Measurements from ENCODE around the gene HNRNPM.

HNRNPM gene

DNA sequence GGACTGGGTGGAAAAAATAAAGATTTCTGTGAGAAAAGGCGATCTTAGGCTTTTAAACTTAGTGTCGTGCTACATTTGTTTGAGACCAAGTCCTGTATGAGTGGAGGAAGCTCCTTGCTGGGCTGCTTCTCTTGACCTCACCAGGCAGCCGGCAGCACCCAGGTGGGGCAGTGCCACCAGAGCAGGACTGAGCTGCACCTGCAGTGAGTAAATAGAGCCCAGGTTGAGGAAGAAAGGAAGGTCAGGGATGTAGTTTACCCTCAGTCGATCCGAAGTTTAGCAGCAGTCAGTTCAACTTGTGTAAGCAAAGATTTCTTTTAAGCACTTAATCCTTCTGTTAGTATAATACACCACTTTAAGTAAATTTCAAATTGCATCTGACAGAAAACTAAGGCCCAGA, 13.6 kb downstream of the HNRNPM start:
- H3K27ac Mint-ChIP-seq, result peak overlapping the region; percentile 12 to 13
- peaks cover 54 to 93% of the 10 kb centered on the region in 2 donors for H3K4me1 Mint-ChIP-seq (ENCODE audit: low read depth in 2 of 2)
- DNase-seq (no peak), ATAC-seq (replicated peaks) (no peak)
- peaks cover 62% of the 10 kb centered on the region for H3K36me3 Mint-ChIP-seq (ENCODE audit: insufficient read depth)
- no peaks in the 10 kb centered on the region for H3K27me3 Mint-ChIP-seq
- peak overlapping the region in 1 of 2 donors; percentile 41 for H3K4me3 Mint-ChIP-seq
- H3K9me3 Mint-ChIP-seq, result no peaks in the 10 kb centered on the region

DNA sequence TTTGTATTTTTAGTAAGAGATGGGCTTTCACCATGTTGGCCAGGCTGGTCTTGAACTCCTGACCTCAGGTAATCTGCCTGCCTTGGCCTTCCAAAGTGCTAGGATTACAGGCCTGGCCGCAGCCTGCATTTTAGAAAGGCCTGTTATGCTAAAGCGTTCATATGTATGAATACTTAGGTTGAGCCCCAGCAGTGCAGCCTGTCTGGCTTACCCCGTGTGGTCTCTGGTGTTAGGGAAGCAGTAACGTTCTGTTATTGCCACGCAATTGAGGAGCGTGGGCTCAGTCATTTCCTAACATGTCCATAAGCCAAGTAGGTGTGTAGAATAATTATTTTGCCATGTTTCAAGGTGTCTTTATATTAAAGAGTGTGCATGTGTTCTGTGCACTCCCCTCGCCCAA, 14.3 kb downstream of the HNRNPM start:
- DNase-seq, result no peak
- Mint-ChIP-seq H3K27ac (peak overlapping the region; percentile 12 to 83), H3K4me1 (ENCODE audit: low read depth in 2 of 2) (peaks cover 50 to 88% of the 10 kb centered on the region in 2 donors), H3K4me3 (peak overlapping the region; percentile 40 to 61), H3K9me3 (no peaks in the 10 kb centered on the region), H3K27me3 (no peaks in the 10 kb centered on the region), H3K36me3 (ENCODE audit: insufficient read depth) (peaks cover 63% of the 10 kb centered on the region)
- no peak for ATAC-seq (replicated peaks)

GRCh38 chr19:8459520-8460270, 14.9 kb downstream of the HNRNPM start:
- H3K36me3 Mint-ChIP-seq (ENCODE audit: insufficient read depth), result peaks cover 69% of the 10 kb centered on the region
- no peak for ATAC-seq (replicated peaks)
- H3K4me3 Mint-ChIP-seq, result peak overlapping the region in 1 of 2 donors; percentile 61
- H3K4me1 Mint-ChIP-seq (ENCODE audit: low read depth in 2 of 2), result peaks cover 45 to 82% of the 10 kb centered on the region in 2 donors
- H3K9me3 Mint-ChIP-seq, result no peaks in the 10 kb centered on the region
- H3K27me3 Mint-ChIP-seq, result no peaks in the 10 kb centered on the region
- no peak for DNase-seq
- H3K27ac Mint-ChIP-seq, result peak overlapping the region; percentile 12 to 83

DNA sequence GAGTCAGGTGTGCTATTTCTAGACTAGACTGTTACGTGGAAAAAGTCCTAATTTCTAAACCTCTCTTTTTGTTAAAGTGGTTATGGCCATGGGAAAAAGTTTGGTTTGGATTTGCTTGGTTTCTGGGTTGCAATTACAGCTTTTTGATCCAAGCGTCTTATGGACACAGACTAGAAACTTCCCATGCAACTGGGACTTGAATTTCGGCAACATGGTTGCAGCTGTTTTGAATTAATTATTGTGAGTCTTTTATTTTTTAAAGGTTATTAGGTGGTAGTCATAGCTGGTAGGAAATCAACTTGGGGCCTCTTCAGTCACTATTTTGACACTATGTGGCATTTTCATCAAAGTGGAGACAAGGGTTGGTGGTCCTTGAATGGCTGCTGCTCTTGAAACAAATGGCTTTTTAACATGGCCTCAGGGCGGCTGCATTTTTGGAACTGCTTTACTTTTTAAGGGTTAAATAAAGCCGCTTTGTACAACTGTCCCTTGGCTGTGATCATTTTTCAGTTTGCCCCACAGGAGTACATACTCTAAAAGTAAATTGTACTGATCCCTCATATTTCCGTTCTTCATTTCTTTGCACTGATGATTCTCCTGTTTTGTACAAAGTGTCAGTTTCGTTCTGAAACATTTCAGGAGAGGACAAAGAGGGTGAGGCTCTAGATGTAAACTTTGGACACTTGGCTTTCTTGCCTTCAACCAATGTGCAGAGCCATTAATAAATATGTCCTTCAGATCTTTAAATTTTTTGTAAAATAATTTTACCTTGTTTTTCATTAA, 15.9 kb downstream of the HNRNPM start:
- ATAC-seq (replicated peaks) (no peak), DNase-seq (no peak)
- Mint-ChIP-seq H3K36me3 (ENCODE audit: insufficient read depth) (peaks cover 71% of the 10 kb centered on the region), H3K4me1 (ENCODE audit: low read depth in 2 of 2) (peaks cover 44 to 74% of the 10 kb centered on the region in 2 donors), H3K27me3 (no peaks in the 10 kb centered on the region), H3K27ac (peak overlapping the region in 1 of 2 donors; percentile 83), H3K9me3 (no peaks in the 10 kb centered on the region), H3K4me3 (peak overlapping the region in 1 of 2 donors; percentile 61)

- Mint-ChIP-seq H3K4me3 (no peak overlapping the region), H3K4me1 (ENCODE audit: low read depth in 2 of 2) (peaks cover 38 to 68% of the 10 kb centered on the region in 2 donors), H3K9me3 (no peaks in the 10 kb centered on the region), H3K27ac (peak overlapping the region in 1 of 2 donors; percentile 83), H3K27me3 (no peaks in the 10 kb centered on the region), H3K36me3 (ENCODE audit: insufficient read depth) (peaks cover 71% of the 10 kb centered on the region)
- DNase-seq (no peak), ATAC-seq (replicated peaks) (no peak)
Observed at GRCh38 chr19:8461376-8461775, 16.6 kb downstream of the HNRNPM start.

DNA sequence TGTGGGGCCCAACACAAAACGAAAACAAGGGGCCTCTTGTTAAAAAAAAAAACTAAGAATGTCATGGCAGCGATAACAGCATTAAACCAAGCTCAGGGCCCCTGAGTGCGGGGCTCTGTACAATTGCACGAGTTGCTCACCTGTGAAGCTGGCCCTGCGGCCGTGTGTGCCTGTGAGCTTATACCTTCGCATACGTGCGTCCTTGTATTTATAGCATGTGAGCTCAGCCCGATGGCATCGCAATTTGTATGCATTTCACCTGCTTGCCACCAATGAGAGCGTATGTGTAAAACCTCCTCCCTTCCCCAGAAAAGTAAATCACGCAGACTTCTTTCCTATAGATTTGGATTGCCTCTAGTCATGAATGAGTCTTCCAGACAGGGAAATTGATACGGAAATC, 17.1 kb downstream of the HNRNPM start:
- Mint-ChIP-seq H3K4me1 (ENCODE audit: low read depth in 2 of 2) (peaks cover 35 to 66% of the 10 kb centered on the region in 2 donors), H3K27ac (peak overlapping the region in 1 of 2 donors; percentile 83), H3K36me3 (ENCODE audit: insufficient read depth) (peaks cover 71% of the 10 kb centered on the region), H3K9me3 (no peaks in the 10 kb centered on the region), H3K4me3 (no peak overlapping the region), H3K27me3 (no peaks in the 10 kb centered on the region)
- DNase-seq, result no peak
- ATAC-seq (replicated peaks), result no peak

DNA sequence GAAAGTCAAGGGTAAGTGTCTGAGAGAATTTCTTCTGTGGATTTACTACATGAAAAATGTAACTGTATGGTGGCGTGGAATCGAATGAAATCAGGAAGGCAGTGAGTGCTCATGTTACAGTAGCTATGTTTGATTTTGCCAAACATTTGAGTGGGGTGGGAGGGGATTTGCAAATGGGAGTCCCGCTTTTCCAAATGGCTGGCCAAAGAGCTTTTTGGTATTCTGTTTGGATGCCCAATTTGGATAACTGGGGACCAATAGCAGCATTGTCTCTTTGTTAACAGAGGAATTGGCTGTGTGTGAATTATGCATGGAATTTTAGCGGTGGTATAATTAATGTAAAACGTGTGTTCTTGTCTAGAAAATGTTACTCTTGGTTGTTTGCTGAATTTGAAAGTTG, 17.8 kb downstream of the HNRNPM start:
- H3K27me3 Mint-ChIP-seq, result no peaks in the 10 kb centered on the region
- peak overlapping the region in 1 of 2 donors; percentile 3 for H3K27ac Mint-ChIP-seq
- peaks cover 71% of the 10 kb centered on the region for H3K36me3 Mint-ChIP-seq (ENCODE audit: insufficient read depth)
- H3K4me3 Mint-ChIP-seq, result no peak overlapping the region
- ATAC-seq (replicated peaks) (no peak), DNase-seq (no peak)
- no peaks in the 10 kb centered on the region for H3K9me3 Mint-ChIP-seq
- peaks cover 38 to 60% of the 10 kb centered on the region in 2 donors for H3K4me1 Mint-ChIP-seq (ENCODE audit: low read depth in 2 of 2)

DNA sequence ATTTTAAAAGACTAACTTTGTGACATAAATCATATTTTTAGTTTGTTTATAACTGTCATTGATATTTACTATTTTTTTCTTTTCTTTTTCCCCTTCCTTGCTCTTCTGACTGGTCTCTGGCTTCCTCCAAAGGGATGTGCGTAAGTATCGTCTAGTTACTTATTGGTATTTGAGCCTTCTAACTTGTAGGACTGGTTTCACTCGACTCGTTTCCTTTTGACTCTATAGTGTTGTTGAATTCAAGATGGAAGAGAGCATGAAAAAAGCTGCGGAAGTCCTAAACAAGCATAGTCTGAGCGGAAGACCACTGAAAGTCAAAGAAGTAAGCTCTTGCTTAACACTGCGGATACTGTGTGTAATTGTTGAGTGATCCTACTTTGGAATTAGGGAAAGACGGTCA, 18.6 kb downstream of the HNRNPM start:
- Mint-ChIP-seq H3K27me3 (no peaks in the 10 kb centered on the region), H3K9me3 (no peaks in the 10 kb centered on the region), H3K4me3 (no peak overlapping the region), H3K27ac (no peak overlapping the region), H3K36me3 (ENCODE audit: insufficient read depth) (peaks cover 74% of the 10 kb centered on the region), H3K4me1 (ENCODE audit: low read depth in 2 of 2) (peaks cover 37 to 55% of the 10 kb centered on the region in 2 donors)
- DNase-seq, result no peak
- no peak for ATAC-seq (replicated peaks)

DNA sequence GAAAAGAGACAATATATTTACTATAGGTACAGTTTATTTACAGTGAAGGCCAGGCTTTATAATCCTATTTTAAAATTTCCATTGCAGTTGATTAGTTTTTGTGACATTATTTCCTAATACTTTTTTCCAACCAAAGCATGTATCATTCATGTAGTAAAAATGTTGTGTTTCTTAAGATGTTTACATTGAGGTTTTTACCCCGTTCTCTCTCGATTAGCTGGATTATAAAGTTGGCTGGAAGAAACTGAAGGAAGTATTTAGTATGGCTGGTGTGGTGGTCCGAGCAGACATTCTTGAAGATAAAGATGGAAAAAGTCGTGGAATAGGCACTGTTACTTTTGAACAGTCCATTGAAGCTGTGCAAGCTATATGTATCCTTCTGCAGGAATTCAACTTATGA, 21.2 kb downstream of the HNRNPM start:
- H3K4me3 Mint-ChIP-seq, result no peak overlapping the region
- H3K4me1 Mint-ChIP-seq (ENCODE audit: low read depth in 2 of 2), result peaks cover 21 to 33% of the 10 kb centered on the region in 2 donors
- H3K36me3 Mint-ChIP-seq (ENCODE audit: insufficient read depth), result peaks cover 86% of the 10 kb centered on the region
- H3K27ac Mint-ChIP-seq, result peak overlapping the region in 1 of 2 donors; percentile 86
- H3K9me3 Mint-ChIP-seq, result no peaks in the 10 kb centered on the region
- no peak for ATAC-seq (replicated peaks)
- no peak for DNase-seq
- H3K27me3 Mint-ChIP-seq, result no peaks in the 10 kb centered on the region

DNA sequence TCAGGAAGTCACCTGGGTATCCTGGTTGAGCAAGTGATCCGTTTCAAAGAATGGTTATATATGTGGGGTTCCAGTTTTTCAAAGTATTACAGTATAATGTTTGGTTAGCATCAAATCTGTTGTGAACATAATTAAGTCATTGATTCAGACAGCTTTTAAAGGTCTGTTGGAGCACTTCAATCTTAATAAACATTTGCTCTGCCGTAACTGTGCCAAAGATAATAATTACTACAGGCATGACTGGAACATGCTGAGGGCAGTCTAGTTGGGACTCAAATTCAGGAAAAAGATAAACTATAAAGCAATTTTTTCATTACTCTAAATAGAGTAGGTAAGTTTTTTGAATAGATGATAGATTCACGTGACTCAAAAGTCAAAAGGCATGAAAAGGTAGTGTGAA, 23.3 kb downstream of the HNRNPM start:
- peaks cover 97% of the 10 kb centered on the region for H3K36me3 Mint-ChIP-seq (ENCODE audit: insufficient read depth)
- H3K4me1 Mint-ChIP-seq (ENCODE audit: low read depth in 2 of 2), result peaks cover 13 to 18% of the 10 kb centered on the region in 2 donors
- H3K27me3 Mint-ChIP-seq, result no peaks in the 10 kb centered on the region
- no peak overlapping the region for H3K4me3 Mint-ChIP-seq
- no peaks in the 10 kb centered on the region for H3K9me3 Mint-ChIP-seq
- DNase-seq (no peak), ATAC-seq (replicated peaks) (no peak)
- peak overlapping the region; percentile 19 to 86 for H3K27ac Mint-ChIP-seq

DNA sequence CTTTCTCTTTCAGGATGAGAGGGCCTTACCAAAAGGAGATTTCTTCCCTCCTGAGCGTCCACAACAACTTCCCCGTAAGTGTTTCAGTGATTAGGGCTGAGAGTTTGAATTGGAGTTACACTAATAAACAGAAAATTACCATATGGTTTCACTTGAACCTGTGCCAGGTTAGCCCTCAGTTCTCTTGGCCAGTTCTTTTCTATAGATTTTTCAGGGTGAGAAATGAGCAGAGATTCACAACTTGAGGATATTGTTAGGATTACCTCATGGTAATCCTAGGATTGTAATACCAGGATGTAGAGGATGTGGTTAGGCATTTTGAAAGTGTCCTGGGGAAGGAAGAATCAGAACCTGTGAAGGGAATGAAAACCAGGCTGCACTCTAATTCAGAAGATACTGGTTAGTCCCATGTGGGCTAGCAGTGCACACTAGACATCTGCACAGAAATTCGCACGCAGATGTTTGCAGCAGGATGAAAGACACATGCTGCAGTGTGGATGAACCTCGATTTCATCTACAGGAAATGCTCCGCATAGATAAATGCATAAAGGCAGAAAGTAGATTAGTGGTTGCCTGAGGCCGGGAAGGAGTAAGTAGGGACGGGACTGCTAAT, 24.1 kb downstream of the HNRNPM start:
- H3K4me1 Mint-ChIP-seq (ENCODE audit: low read depth in 2 of 2), result peaks cover 13 to 21% of the 10 kb centered on the region in 2 donors
- DNase-seq, result no peak
- peak overlapping the region; percentile 19 to 24 for H3K27ac Mint-ChIP-seq
- peaks cover 97% of the 10 kb centered on the region for H3K36me3 Mint-ChIP-seq (ENCODE audit: insufficient read depth)
- H3K27me3 Mint-ChIP-seq, result no peaks in the 10 kb centered on the region
- no peak for ATAC-seq (replicated peaks)
- H3K9me3 Mint-ChIP-seq, result no peaks in the 10 kb centered on the region
- H3K4me3 Mint-ChIP-seq, result no peak overlapping the region

- H3K27ac Mint-ChIP-seq, result peak overlapping the region in 1 of 2 donors; percentile 24
- H3K27me3 Mint-ChIP-seq, result no peaks in the 10 kb centered on the region
- H3K4me3 Mint-ChIP-seq, result no peak overlapping the region
- H3K9me3 Mint-ChIP-seq, result no peaks in the 10 kb centered on the region
- DNase-seq (no peak), ATAC-seq (replicated peaks) (no peak)
- H3K36me3 Mint-ChIP-seq (ENCODE audit: insufficient read depth), result peaks cover 97% of the 10 kb centered on the region
- peaks cover 13 to 22% of the 10 kb centered on the region in 2 donors for H3K4me1 Mint-ChIP-seq (ENCODE audit: low read depth in 2 of 2)
Observed at GRCh38 chr19:8469613-8470368, 25.0 kb downstream of the HNRNPM start.

Measured in effector memory CD8-positive, alpha-beta T cell (primary cell).